Measurements from ENCODE around the gene UBAP2L. TPM values are rescaled to one million over a fixed set of nuclear protein-coding genes. Genes with fewer than 3 reads are reported as not detected.
"Not testable (repeated sequence)": the region's sequence is repeated elsewhere in the genome, so short reads cannot be mapped to it uniquely, and the experiment has no call there.

UBAP2L gene
- total RNA-seq, 4 donors from 2014 or later = 48.9 to 169 (median 71.2) TPM

DNA sequence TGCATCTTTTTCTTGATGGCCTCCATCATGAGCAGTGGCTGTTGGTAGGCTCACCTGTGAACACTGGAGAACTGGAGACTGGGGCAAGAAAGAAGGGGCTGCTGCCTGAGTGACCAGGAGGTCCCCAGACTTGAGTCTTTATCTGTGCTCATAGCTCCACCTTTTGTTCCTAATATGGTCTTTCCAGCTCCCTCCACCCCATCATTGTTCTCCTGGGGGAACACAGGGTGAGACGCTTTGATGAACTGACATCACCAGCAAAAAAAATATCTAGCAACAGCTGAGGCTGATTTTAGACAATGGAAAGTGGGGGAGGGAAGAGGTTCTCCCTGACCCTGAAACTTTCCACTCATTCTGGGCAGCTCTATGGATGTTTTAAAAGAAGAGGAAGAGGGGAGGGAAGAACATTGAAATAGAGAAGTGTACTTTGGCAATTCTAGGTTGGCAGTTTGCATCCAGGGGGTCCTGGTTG, 28.7 kb upstream of the UBAP2L start, which contains the start of gene TPM3:
TSS of gene TPM3 (minus strand) at position 111 of the 472 bp plus-strand sequence. CDS start at position 29, 82 bp downstream.
- H3K27me3 ChIP-seq = no peaks in the 10 kb centered on the region
- H3K27ac ChIP-seq = no peak within 1 kb of the TSS
- no peaks in the 10 kb centered on the region for H3K9me3 ChIP-seq
- no peak within 1 kb of the TSS for H3K4me3 ChIP-seq
- no peak for DNase-seq
- H3K36me3 ChIP-seq = no peaks in the 10 kb centered on the region
- no peak for TF ChIP-seq POLR2A (IDR thresholded peaks at IDR 0.05)
- TF ChIP-seq, protein P1, sequence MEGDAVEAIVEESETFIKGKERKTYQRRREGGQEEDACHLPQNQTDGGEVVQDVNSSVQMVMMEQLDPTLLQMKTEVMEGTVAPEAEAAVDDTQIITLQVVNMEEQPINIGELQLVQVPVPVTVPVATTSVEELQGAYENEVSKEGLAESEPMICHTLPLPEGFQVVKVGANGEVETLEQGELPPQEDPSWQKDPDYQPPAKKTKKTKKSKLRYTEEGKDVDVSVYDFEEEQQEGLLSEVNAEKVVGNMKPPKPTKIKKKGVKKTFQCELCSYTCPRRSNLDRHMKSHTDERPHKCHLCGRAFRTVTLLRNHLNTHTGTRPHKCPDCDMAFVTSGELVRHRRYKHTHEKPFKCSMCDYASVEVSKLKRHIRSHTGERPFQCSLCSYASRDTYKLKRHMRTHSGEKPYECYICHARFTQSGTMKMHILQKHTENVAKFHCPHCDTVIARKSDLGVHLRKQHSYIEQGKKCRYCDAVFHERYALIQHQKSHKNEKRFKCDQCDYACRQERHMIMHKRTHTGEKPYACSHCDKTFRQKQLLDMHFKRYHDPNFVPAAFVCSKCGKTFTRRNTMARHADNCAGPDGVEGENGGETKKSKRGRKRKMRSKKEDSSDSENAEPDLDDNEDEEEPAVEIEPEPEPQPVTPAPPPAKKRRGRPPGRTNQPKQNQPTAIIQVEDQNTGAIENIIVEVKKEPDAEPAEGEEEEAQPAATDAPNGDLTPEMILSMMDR (IDR thresholded peaks at IDR 0.05) = no peak
- no peaks in the 10 kb centered on the region for H3K4me1 ChIP-seq

DNA sequence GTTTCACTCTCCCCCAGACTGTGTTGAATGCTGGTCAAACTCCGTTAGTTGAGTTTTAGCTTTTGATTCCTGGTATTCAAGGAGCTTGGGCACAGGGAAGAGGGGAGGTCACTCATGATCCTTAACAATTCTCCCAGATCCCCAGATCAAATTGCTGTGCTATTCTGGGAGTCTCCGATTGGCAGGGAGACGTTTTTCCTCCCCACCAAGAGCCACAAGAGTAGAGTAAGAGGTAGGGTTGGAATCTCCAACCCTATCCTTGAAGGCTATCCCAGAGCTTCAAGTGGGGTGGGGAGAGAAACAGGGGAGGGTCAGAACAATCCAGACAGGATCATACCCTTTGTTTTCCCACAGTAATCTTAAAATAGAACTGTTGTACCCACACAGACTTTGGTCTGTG, 28.3 kb upstream of the UBAP2L start:
- TF ChIP-seq, protein P1 (IDR thresholded peaks at IDR 0.05) = no peak
- TF ChIP-seq POLR2A (IDR thresholded peaks at IDR 0.05) = no peak
- H3K4me3 ChIP-seq = no peak overlapping the region
- H3K4me1 ChIP-seq = no peaks in the 10 kb centered on the region
- no peaks in the 10 kb centered on the region for H3K9me3 ChIP-seq
- H3K27me3 ChIP-seq = no peaks in the 10 kb centered on the region
- H3K27ac ChIP-seq = no peak overlapping the region
- DNase-seq = no peak
- no peaks in the 10 kb centered on the region for H3K36me3 ChIP-seq

DNA sequence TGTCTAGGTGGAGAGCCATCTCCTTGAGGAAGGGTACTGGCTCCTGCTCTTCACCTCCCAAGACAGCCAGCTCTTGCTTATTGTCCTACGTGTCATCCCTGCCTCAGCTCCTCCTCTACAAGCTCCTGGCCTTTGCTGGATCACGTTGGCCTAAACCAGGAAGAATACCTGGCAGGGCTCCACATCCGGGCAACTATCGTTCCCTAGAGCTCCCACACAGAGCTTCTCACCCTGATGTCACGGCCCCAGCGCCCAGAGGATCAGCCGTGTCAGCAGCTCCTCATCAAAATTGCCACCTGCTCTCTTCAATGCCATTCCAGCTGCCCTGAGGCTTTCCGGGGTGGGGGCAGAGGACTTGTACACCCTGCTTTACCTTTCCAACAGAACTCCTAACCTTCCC, 26.9 kb upstream of the UBAP2L start:
- H3K9me3 ChIP-seq = no peaks in the 10 kb centered on the region
- H3K27me3 ChIP-seq = no peaks in the 10 kb centered on the region
- H3K4me3 ChIP-seq = no peak overlapping the region
- H3K4me1 ChIP-seq = no peaks in the 10 kb centered on the region
- no peaks in the 10 kb centered on the region for H3K36me3 ChIP-seq
- DNase-seq = peak in 1 of 3 donors; percentile 49
- no peak for TF ChIP-seq POLR2A (IDR thresholded peaks at IDR 0.05)
- TF ChIP-seq, protein P1 (IDR thresholded peaks at IDR 0.05) = no peak
- H3K27ac ChIP-seq = no peak overlapping the region

DNA sequence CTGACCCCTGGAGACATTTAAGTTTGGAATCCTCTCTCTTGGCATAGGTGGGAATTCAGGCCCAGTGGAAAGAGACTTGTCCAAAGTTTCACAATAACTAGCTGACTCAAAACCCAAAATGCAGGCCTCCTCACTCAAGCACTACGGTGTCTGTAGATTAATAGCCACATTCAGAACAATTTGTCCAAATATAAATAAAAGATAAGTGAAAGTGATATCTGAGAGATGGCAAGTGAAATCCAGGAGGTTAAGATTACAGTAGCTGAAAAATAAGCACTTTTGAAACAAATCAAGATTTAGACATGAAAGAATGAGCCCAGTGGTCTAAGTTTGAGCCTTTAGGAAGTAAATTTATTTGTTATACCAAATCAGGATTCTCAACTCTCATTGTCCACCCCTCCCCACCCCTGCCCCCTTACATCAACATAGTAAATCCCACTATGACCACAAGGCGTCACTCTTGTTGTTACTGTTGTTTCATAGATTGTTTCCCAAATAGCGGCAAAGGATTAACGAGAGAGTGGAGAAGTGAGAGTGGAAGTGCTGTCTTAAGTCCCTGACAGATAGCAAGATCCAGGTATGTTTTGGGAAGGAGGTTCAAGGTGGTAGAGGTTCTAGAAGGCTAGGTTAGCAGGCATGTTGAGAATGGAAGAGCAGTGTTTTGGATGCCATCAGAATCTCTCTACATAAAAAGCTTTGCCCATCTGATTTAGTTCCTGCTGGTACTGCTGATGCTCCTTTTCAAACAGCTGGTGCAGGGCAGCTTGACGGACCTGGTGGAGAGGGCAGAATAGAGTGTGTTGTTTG, 21.8 kb upstream of the UBAP2L start:
- no peaks in the 10 kb centered on the region for H3K9me3 ChIP-seq
- no peak for TF ChIP-seq POLR2A (IDR thresholded peaks at IDR 0.05)
- TF ChIP-seq, protein P1 (IDR thresholded peaks at IDR 0.05) = peak in 5 of 6 experiments; percentile 44 to 56 (median 54)
- peak overlapping the region in 1 of 4 donors; percentile 7 for H3K27ac ChIP-seq
- H3K4me1 ChIP-seq = no peaks in the 10 kb centered on the region
- DNase-seq = peak in 2 of 3 donors; percentile 58 to 65
- no peaks in the 10 kb centered on the region for H3K36me3 ChIP-seq
- H3K27me3 ChIP-seq = no peaks in the 10 kb centered on the region
- H3K4me3 ChIP-seq = no peak overlapping the region

DNA sequence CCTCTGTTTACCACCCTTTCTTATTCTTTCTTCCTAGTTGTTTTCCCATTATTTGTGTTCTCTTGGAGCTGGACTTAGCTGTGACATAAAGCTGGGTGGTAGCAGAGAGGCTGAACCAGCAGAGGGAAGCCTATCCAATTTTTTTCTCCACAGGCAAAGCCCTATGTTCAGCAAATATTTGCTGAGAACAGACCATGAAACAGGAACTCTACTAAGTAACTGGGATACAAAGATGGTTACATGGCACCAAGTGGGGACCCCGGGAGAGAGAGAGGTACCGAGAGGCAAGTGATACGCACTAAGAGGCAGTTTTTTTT, 21.2 kb upstream of the UBAP2L start:
- H3K27me3 ChIP-seq = no peaks in the 10 kb centered on the region
- H3K4me1 ChIP-seq = no peaks in the 10 kb centered on the region
- H3K36me3 ChIP-seq = no peaks in the 10 kb centered on the region
- peak overlapping the region in 1 of 4 donors; percentile 7 for H3K27ac ChIP-seq
- H3K9me3 ChIP-seq = no peaks in the 10 kb centered on the region
- no peak for DNase-seq
- H3K4me3 ChIP-seq = no peak overlapping the region
- TF ChIP-seq, protein P1 (IDR thresholded peaks at IDR 0.05) = no peak
- no peak for TF ChIP-seq POLR2A (IDR thresholded peaks at IDR 0.05)

DNA sequence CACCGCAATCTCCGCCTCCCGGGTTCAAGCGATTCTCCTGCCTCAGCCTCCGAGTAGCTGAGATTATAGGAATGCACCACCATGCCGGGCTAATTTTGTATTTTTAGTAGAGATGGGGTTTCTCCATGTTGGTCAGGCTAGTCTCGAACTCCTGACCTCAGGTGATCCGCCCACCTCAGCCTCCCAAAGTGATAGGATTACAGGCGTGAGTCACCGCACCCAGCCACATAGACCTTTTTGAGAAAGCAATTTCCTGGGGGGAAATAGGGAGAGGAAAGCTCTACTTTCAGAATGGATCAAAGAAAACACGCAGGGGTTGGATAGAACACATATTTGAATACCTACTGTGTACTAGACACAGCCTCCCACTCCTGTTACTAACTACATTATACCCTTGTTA, 15.0 kb upstream of the UBAP2L start:
- H3K4me1 ChIP-seq, H3K27me3 ChIP-seq, H3K27ac ChIP-seq, DNase-seq, H3K4me3 ChIP-seq, H3K9me3 ChIP-seq: not testable (repeated sequence)
- peaks cover 0 to 58% (median 0%) of the 10 kb centered on the region in 3 donors for H3K36me3 ChIP-seq

All from Peyer's patch (tissue), 4 donors.